ENCODE measurements around the gene FRS3.

The FRS3 gene

DNA sequence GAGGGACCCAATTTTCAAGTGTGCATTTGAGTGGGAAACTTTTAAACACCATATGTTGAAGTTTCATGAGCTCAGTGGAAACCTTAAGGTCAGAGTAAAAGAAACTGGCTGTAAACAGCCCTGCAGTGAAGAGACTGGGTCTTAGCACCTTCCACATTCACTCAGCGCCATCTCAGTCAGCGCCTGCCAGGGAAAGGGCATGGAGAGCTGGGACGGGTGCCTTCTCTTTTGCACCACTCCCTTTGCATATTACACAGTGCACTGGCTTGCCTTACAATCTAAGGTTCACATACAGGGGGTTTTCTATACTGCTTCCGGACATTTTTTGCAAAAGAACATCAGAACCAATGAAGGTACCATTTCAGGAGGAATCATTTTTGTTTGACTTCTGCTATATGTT is 12.3 kb upstream of the FRS3 start:
- DNase-seq (ENCODE audit: insufficient read length, low spot score) (no peak), FAIRE-seq (no peak)

DNA sequence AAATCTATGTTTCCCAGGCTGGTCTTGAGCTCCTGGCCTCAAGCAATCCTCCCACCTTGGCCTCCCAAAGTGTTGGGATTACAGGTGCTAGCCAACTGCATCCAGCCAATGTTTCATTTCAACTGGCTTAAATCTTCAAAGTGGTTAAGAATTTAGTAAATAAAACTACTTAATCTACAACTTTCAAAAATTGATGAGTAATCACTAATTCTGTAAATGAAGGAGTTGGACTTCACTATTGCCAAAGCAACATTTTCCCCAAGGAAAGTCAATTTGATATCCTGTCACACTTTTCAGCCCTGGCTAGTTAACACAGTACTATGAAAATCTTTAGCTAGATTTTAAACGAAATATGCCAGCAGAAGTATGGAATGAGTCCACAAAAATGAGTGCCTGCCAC is 11.6 kb upstream of the FRS3 start:
- FAIRE-seq (no peak), DNase-seq (ENCODE audit: insufficient read length, low spot score) (no peak)

DNA sequence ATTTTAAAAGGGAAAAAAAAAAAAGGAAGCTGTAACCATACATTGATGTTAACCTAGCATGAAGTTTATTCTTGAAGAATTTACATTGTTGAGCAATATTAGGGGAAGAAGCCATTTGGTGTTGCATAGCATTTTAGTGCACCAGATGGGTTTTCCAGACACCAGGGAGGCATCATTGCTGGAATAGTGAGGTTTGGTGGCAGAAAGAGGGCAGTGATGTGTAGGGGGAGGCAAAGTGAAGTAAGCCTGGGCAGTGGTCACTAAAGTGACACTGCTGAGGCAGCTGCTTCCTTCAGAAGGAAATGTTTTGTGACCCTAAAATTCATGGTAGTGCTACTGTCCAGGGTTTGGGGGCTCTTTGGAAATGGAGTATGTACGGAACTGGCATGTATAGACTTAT is 10.3 kb upstream of the FRS3 start:
- DNase-seq (ENCODE audit: insufficient read length, low spot score) (no peak), FAIRE-seq (no peak)

DNA sequence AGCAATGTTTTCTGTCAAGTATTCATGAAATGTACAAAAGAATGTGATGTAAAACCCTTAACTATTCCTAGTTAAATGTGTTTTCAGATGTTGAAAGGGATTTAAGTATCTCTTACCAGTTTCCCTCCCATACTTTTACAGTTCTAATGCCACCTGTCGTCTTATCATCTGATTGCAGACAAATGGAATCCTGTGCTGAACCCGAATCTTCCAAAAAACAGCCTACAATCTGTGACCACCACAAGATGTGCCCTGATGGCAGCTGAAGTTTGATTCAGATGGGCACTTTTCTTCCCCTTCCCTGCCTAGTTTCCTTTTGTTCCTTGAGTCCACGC is 9.7 kb upstream of the FRS3 start:
- FAIRE-seq (no peak), DNase-seq (ENCODE audit: insufficient read length, low spot score) (no peak)

DNA sequence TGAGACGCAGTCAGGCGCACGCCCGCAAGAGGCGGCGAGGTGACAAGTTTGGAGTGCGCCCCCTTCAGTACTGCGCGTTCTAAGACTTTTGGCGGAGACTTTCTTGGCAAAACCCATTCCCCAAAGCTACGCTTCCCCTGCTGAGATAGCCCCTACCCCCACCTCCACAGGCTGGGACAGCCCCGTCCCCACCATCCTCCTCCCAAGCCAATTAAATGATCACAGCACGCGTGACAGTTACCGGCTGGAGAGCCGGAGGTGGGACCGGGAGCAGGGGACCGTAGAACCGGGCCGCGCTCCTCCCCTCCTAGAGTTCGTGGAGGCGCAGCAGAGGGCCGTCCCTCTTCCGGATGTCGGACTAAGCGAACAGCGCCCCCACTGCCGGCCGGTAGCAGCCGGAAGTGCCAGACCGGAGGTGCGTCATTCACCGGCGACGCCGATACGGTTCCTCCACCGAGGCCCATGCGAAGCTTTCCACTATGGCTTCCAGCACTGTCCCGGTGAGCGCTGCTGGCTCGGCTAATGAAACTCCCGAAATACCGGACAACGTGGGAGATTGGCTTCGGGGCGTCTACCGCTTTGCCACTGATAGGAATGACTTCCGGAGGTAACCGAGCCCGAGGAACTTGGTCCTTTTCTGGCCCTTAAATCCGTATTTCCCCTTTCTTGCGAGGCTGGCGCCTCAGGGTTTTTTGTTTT is 7.7 kb upstream of the FRS3 start, which contains the start of gene TOMM6:
Gene TOMM6, plus strand, starts transcription at position 476 of the 699 bp plus-strand sequence. Its CDS starts 4 bp downstream, at position 480.
- FAIRE-seq (peak; percentile 66), DNase-seq (ENCODE audit: insufficient read length, low spot score) (peak; percentile 91)

DNA sequence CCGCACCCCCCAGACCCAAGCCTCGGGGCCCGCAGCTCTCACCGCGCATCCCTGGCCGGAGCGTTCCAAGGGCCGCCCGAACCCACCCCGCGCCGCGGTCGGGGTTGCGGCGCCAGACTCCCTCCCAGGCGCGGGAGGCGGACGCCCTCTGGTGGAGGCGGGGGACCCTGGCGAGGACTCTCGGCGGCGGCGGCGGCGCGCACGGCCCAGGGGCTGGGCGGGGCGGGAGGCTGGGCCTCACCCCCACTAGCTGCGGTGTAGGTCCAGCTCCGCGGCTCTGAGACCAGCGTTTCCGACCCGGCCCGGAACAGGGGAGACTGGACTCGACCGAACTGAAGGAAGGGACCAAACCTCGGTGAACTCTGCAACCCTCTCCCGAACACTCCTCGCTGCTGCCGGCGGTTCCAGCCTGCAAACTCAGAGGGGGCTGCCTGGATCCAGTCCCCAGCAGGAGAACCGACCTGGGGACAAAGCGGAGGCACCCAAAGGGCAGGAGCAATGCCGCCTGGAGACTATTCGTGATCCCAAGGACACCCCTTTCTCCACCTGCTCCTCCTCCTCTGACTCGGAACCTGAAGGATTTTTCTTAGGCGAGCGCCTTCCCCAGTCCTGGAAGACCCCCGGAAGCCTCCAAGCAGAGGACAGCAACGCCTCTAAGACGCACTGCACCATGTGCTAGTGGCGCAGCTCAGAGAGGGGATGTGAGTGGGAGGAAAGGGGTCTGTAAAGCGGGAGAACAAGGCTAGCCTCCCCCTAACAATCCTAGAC is 6.9 kb upstream of the FRS3 start:
- peak; percentile 82 for DNase-seq (ENCODE audit: insufficient read length, low spot score)
- FAIRE-seq: no peak

DNA sequence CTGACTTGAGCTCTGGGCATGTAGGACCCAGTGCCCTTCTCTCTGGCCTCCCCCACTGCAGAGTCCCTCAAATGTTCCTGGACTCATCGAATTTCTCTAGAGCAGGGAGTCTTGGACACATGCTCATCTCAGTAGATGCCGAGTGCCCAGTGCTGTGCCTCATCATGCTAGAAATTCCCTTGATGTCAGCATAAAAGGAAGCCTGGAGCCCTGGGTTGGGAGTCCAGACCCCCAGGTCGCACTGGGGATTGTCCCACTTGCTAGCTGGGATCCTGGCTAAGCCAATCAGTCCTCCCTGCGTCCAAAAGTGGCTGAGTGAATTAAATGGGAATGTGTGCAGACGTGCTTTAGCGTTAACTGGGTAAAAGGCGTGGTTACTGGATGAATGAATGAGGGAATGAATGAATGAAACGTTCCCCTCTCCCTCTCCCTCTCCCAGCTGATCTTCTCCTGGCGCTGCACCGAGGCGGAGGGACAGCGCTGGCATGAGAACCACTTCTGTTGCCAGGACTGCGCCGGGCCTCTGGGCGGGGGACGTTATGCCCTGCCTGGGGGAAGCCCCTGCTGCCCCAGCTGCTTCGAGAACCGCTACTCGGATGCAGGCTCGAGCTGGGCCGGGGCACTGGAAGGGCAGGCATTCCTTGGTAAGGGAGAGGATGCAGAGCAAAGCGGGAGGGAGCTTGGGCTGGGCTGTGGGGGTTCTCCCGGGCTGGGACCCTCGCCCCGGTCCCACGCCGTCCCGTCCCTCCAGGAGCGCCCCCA is 6.2 kb upstream of the FRS3 start:
- FAIRE-seq: no peak
- no peak for DNase-seq (ENCODE audit: insufficient read length, low spot score)

DNA sequence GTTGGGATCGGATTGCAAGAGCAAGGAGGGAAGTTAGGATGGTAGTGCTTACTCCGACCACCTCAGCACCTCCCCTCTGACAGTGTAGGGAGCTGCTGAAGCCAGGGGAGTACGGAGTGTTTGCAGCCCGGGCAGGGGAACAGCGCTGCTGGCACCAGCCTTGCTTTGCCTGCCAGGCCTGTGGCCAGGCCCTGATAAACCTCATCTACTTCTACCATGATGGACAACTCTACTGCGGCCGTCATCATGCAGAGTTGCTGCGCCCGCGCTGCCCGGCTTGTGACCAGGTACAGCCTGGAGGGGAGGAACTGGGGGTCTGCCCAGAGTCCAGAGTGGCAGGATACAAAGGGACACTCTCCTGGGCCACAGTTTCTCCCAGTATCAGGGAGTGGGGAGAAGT is 5.6 kb upstream of the FRS3 start:
- no peak for DNase-seq (ENCODE audit: insufficient read length, low spot score)
- FAIRE-seq: no peak

DNA sequence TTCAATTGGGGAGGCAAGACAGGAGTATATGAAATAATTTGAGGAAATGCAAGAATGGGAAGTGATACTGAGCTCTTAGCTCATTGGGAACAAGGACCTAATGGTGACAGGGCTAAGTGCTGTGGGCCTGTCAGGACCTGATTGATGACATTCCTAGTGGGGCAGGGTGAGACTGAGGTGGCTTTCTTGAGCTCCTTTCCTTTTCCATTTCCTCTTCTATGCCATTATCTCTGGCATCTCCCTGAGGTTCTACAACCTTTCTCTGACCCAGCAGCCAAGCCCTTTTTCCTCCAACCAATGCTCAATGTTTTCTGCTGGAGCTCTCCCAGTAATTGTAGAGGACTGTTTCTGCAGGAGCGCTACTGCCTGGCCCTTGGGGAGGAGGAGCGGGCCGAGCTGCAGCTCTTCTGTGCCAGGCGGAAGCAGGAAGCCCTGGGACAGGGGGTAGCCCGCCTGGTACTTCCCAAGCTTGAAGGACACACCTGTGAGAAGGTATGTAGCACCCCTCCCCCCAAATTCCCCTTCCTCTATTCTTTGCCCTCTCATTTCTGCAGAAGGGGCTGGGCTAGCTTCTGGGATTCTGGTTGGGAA is 5.0 kb upstream of the FRS3 start:
- FAIRE-seq (no peak), DNase-seq (ENCODE audit: insufficient read length, low spot score) (no peak)

DNA sequence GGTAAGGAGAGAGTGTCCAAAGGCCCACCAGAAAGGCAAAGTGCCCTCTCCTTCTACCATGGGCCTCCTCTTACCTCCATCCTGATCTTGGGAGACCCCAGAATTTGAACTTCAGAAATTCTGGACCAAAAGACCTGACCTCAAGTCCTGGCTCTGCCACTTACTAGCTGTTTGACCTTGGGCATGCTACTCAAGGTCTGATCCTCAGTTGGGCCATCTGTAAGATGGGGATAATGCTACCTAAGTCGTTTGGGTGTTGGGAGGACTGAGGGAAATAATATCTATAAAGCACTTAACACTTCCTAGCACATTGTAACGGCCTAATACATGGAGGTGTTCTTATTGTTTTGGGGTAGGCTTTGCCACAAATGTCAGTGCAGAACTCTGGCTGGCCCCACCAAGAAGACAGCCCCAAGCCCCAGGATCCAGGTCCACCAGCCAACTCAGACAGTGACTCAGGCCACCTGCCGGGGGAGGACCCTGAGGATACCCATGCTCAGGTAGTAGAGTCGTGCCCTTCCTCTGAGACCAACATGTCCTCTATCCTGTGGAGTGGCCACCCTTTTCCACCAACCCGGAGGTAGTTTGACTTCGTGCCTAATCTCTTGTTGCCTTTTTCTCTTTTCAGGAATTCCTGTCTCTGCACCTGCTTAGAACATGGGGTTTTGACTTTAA is 3.5 kb upstream of the FRS3 start:
- FAIRE-seq: no peak
- DNase-seq (ENCODE audit: insufficient read length, low spot score): no peak

DNA sequence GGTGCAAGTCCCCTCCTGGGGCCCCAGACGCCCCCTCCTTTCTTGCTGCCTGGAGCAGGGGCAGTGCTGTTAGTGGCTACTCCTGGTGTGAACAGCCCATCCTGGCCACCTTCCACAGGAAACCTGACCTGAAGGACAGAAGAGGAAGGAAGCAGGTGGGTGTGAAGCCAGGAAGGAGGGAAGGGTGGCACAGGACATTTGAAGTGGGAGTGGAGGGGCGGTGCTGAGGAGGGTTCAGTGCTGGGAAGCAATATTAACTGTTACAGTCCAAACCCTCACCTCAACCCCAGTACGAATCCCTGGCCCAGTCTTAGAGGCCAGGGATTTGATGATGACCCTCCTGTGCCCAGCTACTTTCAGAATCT is 1.6 kb upstream of the FRS3 start:
- no peak for DNase-seq (ENCODE audit: insufficient read length, low spot score)
- FAIRE-seq: peak; percentile 40

DNA sequence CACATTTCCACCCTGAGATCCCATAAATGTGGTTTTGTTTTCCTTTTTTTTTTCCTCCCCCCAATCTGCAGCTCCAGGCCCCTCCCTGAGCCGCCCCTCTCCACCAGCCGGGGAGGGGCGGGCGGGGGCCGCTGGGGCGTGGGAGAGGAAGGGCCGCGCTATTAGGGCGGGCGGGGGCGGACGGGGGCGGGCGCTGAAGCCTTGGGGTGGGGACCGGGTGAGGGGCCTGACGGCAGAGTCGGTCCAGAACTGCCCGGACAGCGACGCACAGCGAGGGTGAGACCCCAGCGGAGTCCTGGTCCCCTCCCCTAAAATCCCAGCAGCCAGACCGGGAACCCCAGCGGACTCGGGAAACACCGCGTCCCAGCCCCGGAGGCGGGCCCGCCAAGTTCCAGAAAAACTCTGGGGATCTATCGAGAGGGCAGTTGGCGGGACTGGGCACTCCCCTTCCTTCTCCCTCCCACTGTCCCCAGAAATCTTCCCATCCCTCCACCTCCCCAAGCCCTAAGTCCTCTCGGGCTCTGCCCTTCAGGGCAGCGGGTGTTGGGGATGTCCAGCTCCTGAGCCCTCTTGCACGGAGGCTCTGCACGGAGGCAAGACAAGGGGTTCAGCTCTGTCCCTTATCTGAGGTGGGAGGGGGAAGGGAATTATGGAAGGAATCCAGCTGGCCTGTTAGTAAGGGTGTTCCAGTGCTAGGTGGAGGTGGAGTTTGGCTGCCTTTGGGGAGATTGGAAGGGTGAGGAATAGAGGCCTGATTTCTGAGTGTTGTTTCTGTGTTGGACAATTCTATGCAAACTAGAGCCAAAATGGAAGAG is 1.1 kb upstream of the FRS3 start, which contains the start of gene PRICKLE4:
Gene PRICKLE4, plus strand, starts transcription at position 232 of the 815 bp plus-strand sequence. CDS start 2,692 bp downstream, outside the sequence.
- DNase-seq (ENCODE audit: insufficient read length, low spot score) (no peak), FAIRE-seq (no peak)

DNA sequence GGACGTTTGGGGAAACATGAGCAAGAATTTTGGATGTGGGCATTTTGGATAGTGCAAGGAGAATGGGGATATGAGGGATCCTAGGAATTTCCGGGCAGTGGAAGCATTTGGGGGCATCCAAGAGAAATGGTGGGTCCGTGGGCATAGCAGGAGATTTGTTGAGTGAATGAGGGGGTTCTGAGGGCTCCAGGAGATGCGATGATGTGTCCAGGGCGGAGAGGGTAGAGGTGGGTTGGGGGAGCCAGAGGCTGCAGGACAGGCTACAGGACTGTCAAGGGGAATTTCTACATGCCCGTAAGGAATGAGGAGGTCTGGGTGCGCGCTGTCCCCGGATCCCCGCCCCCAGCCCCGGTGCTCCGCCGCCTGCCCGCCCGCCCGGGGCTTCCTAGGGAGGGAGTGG is 364 bp downstream of the FRS3 start:
- DNase-seq (ENCODE audit: insufficient read length, low spot score): no peak
- no peak for FAIRE-seq

DNA sequence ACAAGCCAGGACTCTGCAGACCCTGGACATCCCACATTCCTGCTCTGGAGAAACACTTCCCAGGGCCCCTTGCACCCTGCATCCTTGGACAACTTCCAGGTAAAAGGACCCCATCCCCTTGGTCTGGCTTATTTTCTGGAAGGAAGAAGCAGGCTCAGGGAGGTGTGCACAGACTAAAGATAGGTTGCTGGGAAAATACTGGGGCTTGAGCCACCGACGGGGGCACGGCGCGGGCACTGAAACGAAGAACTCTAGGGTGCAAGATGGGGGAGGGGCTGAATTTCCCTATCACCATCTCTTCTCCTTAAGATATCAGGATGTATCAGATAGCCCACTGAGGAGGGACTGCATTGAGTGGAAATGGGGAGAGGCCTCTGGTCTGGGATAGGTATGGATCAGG is 805 bp downstream of the FRS3 start:
- FAIRE-seq: peak; percentile 33
- DNase-seq (ENCODE audit: insufficient read length, low spot score): no peak

DNA sequence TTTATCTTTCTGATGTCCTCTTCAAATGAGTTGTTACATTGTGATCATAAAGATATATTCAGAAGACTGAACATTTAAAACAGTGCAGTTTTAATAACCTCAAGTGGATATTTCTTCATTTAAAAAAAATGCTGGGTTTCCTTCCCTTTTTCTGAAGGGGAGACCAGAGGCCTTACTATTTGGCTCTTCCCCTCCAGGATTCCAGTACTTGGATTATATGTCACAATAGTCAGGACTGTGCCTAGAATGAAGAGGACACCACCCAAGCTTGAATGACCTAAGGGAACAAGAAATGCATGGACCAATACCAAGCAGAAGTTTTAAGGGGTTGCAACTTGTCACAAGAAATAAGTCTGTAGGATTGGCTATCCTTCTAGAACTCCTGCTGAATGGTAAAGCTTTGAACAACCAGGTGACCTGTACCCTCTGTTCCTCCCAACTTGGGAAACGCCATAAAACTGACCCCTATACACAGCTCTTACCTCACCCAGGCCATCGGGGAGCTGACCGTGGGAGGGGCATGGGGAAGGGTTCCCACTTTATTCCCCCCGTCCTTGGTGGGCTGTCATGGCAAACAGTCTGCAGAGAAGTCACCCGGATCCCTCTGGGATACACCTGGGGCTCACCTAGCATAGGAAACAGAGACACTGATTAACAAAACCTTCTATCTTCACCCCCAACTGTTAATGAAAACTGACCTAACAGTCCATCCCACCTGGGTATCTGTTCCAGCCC is 2.0 kb downstream of the FRS3 start:
- no peak for DNase-seq (ENCODE audit: insufficient read length, low spot score)
- FAIRE-seq: no peak

DNA sequence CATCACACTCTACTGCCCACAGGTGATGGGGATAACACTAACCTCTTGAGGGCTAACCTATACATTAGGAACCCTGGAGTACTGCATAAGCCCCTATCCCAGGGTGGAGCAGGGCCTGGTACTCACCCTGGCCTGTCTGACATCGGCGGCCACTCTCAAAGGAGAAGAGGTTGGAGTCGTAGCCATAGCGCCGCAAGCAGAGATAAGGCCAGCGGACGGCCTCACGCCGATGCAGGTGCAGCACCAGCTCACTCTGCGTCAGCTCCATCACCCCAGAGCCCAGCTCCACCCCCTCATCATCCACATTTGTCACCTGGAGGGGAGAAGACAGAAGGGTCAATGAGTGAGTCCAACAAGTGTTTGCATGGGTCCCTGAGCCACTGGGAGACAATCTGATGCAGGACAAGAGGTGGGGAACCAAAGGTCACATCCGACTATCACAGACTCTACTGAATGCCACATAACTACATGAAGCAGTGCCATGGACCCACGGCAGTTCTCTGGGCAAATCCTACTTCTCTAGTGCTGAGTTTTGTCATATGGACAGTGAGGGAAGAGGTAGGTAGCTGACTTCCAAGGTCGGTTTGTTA is 4.3 kb downstream of the FRS3 start:
- DNase-seq (ENCODE audit: insufficient read length, low spot score) (no peak), FAIRE-seq (no peak)

DNA sequence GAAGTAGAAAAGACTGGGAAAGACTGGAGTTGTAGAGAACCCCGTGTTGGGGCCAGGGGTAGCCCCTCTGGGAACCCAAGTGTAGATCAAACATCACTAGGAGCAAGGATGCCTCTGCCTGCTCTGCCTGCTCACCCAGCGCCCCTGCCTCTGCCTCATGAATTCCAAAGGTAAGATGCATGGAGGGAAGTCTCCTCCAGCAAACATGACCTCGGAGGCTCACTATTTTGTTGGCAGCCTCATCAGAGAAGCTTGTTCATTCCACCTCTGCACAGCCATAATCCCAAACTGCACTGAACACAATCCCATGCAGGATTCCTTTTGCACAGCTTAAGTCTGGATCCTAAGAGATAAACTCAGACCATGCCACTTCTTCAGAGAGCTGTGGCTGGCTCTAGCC is 4.9 kb downstream of the FRS3 start:
- FAIRE-seq: no peak

DNA sequence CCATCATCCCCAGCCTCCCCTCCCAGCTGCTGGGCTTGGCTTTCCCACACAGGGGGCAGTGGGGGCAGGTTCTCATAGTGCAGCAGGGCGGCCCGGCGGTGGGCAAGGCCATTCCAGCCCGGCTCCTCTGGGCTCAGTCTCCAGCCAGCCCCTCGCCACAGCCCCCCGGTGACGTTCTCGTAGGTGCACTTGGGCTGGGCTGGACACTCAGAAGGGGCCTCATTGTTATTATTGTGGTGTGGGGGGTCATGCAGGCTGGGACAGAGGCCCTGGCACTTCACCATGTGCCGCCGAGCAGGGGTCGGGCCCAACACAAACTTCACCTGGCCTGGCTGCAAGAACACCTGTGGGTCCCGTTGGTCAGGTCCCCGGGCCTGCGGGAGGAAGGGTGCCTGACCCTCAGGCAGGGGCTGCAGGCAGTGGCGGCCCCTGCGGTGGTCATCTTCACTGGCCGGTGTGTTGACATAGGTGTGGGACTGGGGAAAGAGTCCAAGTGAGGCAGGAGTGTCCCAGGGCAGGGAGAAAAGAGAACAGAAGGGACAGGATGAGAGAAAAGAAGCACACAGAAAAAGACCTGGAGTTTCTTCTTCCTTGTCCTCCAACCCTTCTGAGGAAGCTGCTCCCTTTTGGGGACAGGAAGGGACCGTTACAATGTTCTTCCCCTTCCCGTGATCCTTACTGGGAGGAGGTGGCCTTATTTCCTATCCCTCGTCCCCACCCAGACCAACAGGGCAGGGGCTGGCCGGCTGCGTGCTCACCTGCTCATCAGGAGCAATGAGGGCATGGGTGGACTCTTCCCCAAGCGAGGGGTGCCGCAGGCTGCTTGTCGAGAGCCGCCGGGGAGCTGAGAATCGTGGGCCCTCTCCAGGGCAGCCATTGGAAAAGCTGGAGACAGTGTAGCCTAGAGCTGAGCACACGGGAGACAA is 8.4 kb downstream of the FRS3 start:
- FAIRE-seq (no peak), DNase-seq (ENCODE audit: insufficient read length, low spot score) (no peak)

More for the DNA sequence above, 4.9 kb downstream of the FRS3 start:
- DNase-seq (ENCODE audit: insufficient read length, low spot score): no peak
